Osteocyte (in vitro differentiated cells): Measurements from ENCODE around the gene COMMD4. TPM values are rescaled to one million over a fixed set of nuclear protein-coding genes. Genes with fewer than 3 reads are reported as not detected.
"Not testable (repeated sequence)": the region's sequence is repeated elsewhere in the genome, so short reads cannot be mapped to it uniquely, and the experiment has no call there.

Experiments used
- DNase-seq: peaks from one replicate; pipeline ENCODE4 v3.0.0; 2021; ENCODE audit warnings: mixed read lengths; ENCODE audit not compliant: unreplicated experiment; ENCODE audit errors: extremely low spot score
- H3K27ac Mint-ChIP-seq: one replicate; pipeline ENCODE4 v1.8.0; 2021; ENCODE audit warnings: mild to moderate bottlenecking, mixed read lengths; ENCODE audit not compliant: unreplicated experiment
- H3K27me3 Mint-ChIP-seq: one replicate; pipeline ENCODE4 v1.8.0; 2021; ENCODE audit warnings: mixed read lengths; ENCODE audit not compliant: unreplicated experiment
- H3K36me3 Mint-ChIP-seq: one replicate; pipeline ENCODE4 v1.8.0; 2021; ENCODE audit warnings: mixed read lengths; ENCODE audit not compliant: unreplicated experiment
- H3K4me1 Mint-ChIP-seq: one replicate; pipeline ENCODE4 v1.8.0; 2021; ENCODE audit warnings: mixed read lengths; ENCODE audit not compliant: unreplicated experiment
- H3K4me3 Mint-ChIP-seq: one replicate; pipeline ENCODE4 v1.8.0; 2021; ENCODE audit warnings: mild to moderate bottlenecking, moderate library complexity, mixed read lengths; ENCODE audit not compliant: unreplicated experiment
- H3K9me3 Mint-ChIP-seq: one replicate; pipeline ENCODE4 v1.8.0; 2021; ENCODE audit warnings: mixed read lengths; ENCODE audit not compliant: unreplicated experiment
- total RNA-seq: library from RNA; stranded (reverse); gene quantifications from 2 replicates; pipeline ENCODE4 v1.2.1, GENCODE V29; 2021
- TF ChIP-seq, protein P1 (sequence below): fragments of 200-600 bp; sonication (generic); IDR thresholded peaks from 2 replicates; pipeline ENCODE4 v1.5.0; 2021; ENCODE audit warnings: antibody characterized with exemption, mild to moderate bottlenecking, moderate library complexity

The COMMD4 gene
- total RNA-seq, 1 donor from 2014 or later: 99.0 TPM

DNA sequence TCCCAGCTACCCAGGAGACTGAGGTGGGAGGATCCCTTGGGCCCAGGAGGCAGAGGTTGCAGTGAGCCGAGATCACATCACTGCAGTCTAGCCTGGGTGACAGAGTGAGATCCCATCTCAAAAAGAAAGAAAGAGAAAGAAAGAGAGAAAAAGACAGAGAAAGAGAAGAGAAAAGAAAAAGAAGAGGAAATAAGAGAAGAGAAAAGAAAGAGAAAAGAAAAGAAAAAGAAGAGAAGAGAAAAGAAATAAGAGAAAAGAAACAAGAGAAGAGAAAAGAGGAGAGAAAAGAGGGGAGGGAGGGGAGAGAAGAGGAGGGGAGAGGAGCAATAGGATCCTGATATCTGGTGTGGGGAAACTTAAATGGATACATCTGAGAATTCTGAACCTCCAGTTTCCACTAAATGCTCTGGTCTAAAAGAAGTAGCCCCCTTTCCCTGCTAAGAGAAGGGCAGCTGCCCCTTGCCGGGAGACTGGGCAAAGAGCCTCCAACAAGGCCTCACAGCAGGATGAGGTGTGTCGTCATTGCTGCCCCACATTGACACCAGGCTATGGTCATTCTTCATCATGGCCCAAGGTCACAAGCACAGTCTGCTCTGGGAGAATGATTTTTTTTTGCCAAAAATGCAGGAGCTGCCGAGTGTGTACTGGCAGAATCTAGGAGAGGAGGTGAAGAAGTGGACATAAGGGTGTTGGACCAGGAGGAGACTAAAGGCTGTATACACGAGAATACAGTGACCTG is 21.1 kb upstream of the COMMD4 start:
- TF ChIP-seq, protein P1, sequence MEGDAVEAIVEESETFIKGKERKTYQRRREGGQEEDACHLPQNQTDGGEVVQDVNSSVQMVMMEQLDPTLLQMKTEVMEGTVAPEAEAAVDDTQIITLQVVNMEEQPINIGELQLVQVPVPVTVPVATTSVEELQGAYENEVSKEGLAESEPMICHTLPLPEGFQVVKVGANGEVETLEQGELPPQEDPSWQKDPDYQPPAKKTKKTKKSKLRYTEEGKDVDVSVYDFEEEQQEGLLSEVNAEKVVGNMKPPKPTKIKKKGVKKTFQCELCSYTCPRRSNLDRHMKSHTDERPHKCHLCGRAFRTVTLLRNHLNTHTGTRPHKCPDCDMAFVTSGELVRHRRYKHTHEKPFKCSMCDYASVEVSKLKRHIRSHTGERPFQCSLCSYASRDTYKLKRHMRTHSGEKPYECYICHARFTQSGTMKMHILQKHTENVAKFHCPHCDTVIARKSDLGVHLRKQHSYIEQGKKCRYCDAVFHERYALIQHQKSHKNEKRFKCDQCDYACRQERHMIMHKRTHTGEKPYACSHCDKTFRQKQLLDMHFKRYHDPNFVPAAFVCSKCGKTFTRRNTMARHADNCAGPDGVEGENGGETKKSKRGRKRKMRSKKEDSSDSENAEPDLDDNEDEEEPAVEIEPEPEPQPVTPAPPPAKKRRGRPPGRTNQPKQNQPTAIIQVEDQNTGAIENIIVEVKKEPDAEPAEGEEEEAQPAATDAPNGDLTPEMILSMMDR: no peak
- H3K27me3 Mint-ChIP-seq: peaks cover 34% of the 10 kb centered on the region

DNA sequence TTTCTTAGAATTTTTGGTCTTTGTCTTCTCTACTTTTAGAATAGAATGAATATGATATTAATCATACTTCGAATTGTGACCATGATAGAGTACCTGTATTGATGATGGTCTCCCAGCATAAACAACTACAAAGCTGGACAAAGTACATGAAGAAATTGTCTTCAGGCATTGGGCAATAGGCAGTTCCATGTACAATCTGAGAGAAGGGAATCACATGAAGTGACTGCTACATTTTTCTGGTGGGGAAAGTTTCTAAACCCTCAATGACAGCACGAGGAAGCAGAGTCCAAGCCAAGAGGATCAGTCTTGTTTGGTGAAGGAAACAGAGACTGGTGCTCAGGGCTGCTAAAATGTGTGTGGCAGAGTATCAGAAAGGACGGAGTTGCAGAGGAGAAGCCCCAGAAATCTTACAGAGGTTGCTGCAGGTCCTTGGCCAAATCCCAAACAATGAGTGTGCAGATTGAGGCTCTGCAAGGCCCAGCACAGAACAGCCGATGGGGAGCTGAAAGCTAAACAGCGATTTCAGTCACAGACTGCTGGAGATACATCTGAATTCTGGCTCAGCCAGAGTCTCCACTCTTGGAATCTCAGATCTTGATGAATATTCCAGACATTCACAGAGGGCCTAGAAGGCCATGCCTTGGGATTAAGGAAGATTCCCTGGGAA is 16.5 kb upstream of the COMMD4 start:
- not testable (repeated sequence) for DNase-seq, H3K4me1 Mint-ChIP-seq, H3K9me3 Mint-ChIP-seq, H3K36me3 Mint-ChIP-seq, H3K4me3 Mint-ChIP-seq, H3K27ac Mint-ChIP-seq
- H3K27me3 Mint-ChIP-seq: peaks cover 51% of the 10 kb centered on the region

More for the DNA sequence above, 21.1 kb upstream of the COMMD4 start:
- peaks cover 3% of the 10 kb centered on the region for H3K4me1 Mint-ChIP-seq
- no peak overlapping the region for H3K4me3 Mint-ChIP-seq
- no peaks in the 10 kb centered on the region for H3K9me3 Mint-ChIP-seq
- H3K36me3 Mint-ChIP-seq: no peaks in the 10 kb centered on the region
- no peak for DNase-seq
- H3K27ac Mint-ChIP-seq: no peak overlapping the region

DNA sequence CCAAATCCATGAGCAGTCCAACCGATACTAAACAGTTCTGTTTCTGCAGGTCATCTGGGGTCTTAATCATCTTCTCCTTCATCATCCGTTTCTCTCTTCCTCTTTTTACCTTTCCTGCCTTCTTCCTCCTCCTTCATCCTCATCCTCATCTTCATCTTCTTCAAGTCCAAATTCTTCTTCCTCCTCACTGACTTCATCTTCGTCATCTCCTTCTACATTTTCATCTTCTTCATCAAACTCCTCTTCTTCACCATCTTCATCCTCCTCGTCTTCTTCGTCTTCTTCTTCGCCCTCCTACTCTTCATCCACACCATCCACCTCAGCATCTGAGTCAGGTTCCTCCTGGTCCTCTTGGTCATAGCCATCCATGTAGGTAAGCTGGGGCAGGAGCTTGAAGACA is 14.2 kb upstream of the COMMD4 start:
- Mint-ChIP-seq H3K9me3 (no peaks in the 10 kb centered on the region), H3K4me3 (no peak overlapping the region), H3K4me1 (no peaks in the 10 kb centered on the region), H3K36me3 (peaks cover 2% of the 10 kb centered on the region), H3K27ac (no peak overlapping the region), H3K27me3 (peaks cover 49% of the 10 kb centered on the region)
- no peak for DNase-seq
- TF ChIP-seq, protein P1: no peak

DNA sequence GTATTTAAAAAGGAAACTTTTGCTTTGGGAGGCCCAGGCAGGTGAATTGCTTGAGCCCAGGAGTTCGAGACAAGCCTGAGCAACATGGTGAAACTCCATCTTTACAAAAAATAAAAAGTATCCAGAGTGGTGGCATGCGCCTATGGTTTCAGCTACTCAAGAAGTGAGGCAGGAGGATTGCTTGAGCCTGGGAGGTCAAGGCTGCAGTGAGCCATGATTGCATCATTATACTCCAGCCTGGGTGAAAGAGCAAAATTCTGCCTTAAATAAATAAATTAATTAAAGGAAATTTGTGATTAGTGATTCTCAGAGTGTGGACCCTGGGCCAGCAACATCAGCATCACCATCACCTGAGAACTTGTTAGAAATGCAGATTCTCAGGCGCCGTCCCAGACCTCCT is 9.9 kb upstream of the COMMD4 start:
- no peak for DNase-seq
- Mint-ChIP-seq H3K4me3 (no peak overlapping the region), H3K36me3 (peaks cover 2% of the 10 kb centered on the region), H3K27me3 (peaks cover 27% of the 10 kb centered on the region), H3K9me3 (no peaks in the 10 kb centered on the region), H3K27ac (no peak overlapping the region), H3K4me1 (no peaks in the 10 kb centered on the region)
- TF ChIP-seq, protein P1: no peak

DNA sequence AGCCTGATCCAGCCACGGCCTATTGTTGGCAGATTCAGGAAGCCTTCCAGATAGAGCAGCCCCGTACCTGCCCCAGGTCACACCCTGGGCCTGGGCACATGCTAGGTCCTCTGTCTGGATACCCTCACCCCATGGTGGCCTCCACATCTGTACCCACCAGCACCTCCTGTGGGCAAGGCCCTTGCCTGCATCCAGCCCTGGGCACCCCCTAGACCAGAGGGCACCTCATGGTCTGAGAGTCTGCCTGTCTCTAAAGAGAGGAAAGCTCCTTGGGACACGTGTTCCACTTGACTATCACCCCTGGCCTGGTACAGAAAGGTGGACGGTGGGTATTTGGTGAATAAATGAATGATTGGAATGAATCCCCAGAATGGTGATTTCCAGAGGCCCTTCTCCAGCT is 8.9 kb upstream of the COMMD4 start:
- Mint-ChIP-seq H3K9me3 (no peaks in the 10 kb centered on the region), H3K4me3 (no peak overlapping the region), H3K27ac (no peak overlapping the region), H3K36me3 (no peaks in the 10 kb centered on the region), H3K4me1 (no peaks in the 10 kb centered on the region), H3K27me3 (peaks cover 19% of the 10 kb centered on the region)
- TF ChIP-seq, protein P1: no peak
- DNase-seq: no peak
